T-helper 2 cell treated with Interferon-gamma antibody and Interleukin-4, amounts not matched to agents 100 ng/mL and 5 ng/mL, for 36 hours (primary cell): ENCODE measurements around the gene LASP1. TPM values are rescaled to one million over a fixed set of nuclear protein-coding genes. Genes with fewer than 3 reads are reported as not detected.
"Not testable (repeated sequence)": the region's sequence is repeated elsewhere in the genome, so short reads cannot be mapped to it uniquely, and the experiment has no call there.

ENCODE experiments used
- intact Hi-C: fragments of 100-400 bp; cut with micrococcal nuclease; formaldehyde crosslinking; loops from one replicate; pipeline ENCODE4 v1.15.1; 2023
- total RNA-seq: library from RNA; stranded (reverse); gene quantifications from 2 replicates; pipeline ENCODE4 v1.2.3, GENCODE V29; 2022

The LASP1 gene
- total RNA-seq, 1 donor from 2014 or later, result 166 TPM

DNA sequence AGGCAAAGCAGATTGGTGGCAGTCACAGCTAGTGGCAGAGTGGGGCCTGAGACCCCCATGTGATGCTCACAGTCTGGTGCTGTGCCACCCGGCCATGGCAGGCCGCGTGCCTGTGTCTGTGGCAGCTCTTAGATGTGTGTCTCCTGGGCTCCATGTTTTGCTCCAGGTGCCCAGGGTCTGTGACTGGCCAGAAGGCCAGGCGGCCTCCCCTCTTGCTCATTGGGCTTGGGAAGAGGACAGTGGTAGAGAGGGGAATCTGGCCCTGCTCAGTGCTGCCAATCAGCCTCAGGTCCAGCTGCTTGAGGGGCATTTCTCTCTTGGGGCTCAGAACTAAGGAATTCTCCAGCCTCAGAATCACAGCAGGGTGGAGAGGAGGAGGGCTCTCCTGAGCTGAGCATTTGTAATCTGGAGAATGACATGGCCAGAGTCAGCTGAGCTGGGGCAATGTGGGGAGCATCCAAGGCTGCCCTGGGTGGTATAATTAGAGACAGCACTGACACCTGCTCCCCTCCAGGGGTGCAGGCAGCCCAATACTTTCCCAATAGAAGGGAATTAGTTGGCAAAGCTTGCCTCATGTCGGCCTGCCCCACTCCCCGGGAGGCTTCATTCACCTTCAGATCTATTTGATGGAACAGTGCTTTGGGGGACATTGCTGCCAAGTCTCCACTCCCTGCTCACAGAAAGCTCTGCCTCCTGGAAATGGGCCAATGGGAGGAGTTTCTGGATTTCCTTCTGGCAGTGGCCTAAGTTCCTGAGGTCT is 52.9 kb downstream of the LASP1 start:
- intact Hi-C loops, result no loop called here

DNA sequence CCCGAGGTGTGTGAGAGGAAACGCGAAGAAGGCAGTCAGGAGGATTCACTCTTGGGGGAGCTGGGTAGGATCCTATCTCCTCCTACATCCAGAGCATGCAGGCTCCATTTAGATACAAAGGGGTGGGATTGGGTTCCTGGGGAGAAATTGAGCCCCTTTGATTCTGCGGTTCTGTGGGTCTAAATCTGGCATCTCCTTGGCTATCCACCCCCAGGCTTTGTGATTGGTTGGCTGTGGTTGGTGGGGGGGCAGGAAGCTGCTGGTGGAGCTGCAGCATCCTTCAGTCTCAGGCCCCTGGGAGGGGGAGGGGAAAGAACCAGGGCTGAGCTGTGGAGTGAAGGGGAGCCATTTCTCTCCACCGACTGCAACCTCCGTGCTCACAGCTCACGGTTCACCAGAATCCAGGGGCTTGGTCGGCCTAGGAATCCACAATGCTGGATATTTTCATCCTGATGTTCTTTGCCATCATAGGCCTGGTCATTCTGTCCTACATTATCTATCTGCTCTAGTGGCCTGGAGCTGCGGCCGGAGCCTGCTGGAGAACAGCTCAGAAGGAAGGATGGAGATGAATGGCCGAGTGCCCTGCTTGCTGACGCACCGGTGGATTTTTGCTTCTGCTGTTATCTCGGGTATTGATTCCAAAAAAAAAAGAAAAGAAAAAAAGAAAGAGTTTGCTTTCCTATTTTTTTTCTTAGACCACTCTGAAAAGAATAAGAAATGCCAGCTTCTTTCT is 55.6 kb downstream of the LASP1 start, which contains the start of gene LASP1NB:
TSS of gene LASP1NB (plus strand) at position 352 of the 733 bp plus-strand sequence.
- intact Hi-C loops, result no loop called here

DNA sequence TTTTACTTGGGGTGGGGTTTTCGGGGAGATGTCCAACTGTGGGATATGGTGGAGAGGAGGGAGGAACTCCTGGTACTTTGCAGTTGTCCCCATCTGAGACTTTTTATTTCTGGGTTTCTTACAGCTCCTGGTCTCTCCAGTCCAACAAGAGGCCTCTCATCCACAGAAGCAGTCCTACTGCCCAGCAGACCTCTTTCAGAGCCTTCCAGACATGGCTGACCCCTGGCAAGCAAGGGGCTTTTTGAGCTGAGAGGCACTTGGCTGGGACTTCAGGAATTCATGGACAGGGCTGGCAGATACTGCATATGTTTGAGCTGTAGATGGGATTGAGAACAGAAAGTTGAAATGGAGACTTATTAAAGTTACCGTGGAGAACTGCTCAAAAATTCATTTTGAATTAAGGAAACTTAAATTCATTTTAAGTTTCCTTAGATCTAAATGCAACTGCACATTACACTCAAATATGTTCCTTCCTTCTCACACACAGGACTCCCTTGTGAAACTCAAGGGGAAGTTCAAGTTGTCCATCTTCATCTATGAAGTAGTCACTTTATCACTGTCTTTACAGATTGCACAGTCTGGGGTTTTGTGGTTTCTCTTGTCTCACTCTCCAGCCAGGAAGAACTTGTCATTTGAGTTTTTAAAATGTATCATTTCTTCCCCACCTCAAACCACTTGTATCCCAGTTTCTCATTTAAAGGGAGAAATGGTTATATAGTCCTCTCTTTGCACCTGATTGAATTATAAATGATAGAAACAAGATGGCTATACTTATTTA is 56.6 kb downstream of the LASP1 start:
- intact Hi-C loops, result no loop called here

DNA sequence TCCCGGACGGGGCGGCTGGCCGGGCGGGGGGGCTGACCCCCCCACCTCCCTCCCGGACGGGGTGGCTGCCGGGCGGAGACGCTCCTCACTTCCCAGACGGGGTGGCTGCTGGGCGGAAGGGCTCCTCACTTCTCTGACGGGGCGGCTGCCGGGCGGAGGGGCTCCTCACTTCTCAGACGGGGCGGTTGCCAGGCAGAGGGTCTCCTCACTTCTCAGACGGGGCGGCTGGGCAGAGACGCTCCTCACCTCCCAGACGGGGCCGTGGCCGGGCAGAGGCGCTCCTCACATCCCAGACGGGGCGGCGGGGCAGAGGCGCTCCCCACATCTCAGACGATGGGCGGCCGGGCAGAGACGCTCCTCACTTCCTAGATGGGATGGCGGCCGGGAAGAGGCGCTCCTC is 60.9 kb downstream of the LASP1 start:
- intact Hi-C loops, result not testable (repeated sequence)

DNA sequence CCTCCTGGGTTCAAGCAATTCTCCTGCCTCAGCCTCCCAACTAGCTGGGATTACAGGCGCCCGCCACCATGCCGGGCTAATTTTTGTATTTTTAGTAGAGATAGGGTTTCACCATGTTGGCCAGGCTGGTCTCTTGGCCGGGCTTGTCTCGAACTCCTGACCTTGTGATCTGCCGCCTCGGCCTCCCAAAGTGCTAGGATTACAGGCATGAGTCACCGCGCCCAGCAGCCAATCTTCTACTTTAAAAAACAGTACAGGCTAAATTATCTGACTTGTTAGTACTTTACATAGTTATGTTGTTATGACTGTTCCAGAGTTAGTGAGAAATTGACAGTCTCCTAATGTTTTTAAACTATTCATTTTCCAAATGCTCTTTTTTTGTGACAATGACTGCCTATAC is 64.1 kb downstream of the LASP1 start:
- intact Hi-C loops, result not testable (repeated sequence)

DNA sequence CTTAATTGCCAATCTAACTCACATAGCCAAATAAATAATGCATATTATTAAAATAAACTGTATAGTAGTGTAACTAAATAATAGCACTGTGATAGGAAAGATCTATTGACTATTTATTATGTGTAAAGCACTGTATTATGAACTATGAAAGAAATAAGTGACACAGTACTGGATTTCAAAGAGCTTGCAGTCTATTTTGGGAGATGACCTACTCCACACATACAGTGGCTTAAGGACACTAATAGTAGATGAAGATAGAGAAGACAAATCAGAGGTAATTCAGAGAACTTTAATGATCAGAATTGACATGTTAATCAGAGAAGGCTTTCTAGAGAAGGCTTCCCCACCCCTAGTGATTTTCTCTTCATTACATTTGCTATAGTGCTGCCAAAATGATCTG is 70.1 kb downstream of the LASP1 start:
- intact Hi-C loops, result no loop called here

DNA sequence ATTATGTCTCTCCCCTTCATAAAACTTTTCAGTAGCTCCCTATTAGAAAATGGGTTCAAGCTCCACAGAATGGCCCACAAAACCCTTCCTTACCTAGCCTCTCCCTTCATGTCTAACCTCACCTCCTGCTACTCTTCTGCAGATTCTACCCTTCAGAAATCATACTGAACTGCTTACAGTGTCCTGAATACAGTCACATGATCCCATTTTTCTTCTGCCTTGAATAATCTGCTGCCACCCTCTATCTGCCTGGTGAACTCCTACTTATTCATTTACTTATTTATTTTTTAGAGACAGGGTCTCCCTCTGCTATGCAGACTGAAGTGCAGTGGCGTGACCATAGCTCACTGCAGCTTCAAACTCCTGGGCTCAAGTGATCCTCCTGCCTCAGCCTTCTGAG is 70.5 kb downstream of the LASP1 start:
- intact Hi-C loops, result no loop called here

DNA sequence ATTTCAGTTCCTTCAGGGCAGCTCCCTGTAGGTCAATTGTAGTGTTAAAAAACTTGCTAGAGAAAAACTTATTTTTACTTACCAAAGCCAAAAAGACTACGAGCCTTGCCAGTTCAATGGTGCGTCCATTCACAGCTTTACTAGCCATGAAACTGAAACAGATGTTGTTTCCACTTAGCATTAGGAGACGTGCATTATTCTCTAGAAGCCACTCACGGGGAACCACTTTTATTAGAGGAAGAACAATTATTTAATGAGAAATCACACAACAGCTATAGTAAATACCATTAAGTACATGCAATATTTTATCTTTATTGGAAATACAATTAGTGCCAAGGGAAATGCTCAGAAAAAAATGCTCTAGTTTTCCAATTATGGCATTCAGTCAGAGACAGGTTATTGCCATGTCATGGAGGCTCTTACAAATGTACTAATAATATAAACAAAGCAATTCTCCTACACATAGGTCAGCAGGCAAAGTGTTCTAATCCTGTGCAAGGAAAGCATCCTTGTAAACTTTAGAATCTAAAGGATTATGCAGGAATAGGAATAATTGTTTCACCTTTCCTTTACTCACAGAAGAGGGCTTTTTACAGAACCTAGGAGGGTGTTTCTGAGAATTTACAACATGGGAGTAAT is 73.0 kb downstream of the LASP1 start:
- intact Hi-C loops, result no loop called here

DNA sequence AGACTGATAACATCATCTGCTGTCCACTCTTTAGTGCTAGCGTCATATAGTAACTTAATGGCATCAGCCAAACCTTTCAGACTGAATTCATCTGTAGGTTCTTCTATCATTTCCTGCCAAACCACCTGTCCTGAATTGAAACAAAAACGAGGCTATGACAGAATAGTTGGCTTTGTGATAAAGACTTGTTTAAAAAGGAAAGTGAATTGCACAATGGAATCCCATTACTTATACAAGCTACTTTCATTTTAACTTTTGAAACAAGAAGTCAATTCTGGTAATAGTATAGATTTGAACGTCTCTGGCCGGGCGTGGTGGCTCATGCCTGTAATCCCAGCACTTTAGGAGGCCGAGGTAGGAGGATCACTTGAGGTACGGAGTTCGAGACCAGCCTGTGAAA is 73.7 kb downstream of the LASP1 start:
- intact Hi-C loops, result no loop called here

DNA sequence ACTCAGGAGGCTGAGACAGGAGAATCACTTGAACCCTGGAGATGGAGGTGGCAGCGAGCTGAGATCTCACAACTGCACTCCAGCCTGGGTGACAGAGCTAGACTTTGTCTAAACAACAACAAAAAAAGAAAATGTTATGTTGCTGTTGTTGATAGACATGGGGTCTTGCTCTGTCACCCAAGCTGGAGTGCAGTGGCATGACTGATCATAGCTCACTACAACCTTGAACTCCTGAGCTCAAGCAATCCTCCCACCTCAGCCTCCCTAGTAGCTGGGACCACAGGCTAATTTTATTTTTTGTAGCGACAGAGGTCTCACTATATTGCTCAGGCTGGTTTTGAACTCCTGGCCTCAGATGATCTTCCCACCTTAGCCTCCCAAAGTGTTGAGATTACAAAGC is 77.3 kb downstream of the LASP1 start:
- intact Hi-C loops, result no loop called here

DNA sequence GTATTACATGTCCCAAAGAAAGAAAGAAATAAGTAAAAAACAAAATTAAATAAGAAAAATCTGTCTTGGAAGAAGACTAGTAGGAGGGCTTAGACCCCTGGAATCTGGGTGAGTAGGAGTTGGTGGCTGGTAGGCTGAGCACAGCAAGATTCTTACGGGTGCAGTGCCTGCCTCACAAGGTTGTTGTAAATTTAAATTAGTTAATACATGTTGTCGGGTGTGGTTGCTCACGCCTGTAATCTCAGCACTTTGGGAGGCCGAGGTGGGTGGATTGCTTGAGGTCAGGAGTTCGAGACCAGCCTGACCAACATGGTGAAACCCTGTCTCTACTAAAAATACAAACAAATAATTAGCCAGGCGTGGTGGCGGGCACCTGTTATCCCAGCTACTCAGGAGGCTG is 83.9 kb downstream of the LASP1 start:
- intact Hi-C loops, result not testable (repeated sequence)

DNA sequence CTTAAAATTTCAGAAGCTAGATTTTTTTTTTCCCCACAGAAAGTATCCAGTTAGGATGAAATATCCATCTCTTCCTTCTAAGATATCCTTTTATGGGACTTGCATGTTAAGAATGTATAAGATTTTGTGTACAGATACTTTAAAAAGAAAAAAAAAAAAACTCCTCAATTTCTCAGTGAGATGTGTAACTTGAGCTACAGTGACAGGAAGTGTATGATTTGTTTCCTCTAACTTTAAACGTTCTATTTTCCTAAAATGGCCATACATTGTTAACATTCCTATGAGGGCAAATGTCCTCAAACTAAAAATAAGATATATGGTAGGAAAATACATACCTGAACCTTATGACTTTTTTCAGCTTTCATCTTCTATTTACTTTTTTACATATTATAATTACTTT is 88.5 kb downstream of the LASP1 start:
- intact Hi-C loops, result no loop called here

DNA sequence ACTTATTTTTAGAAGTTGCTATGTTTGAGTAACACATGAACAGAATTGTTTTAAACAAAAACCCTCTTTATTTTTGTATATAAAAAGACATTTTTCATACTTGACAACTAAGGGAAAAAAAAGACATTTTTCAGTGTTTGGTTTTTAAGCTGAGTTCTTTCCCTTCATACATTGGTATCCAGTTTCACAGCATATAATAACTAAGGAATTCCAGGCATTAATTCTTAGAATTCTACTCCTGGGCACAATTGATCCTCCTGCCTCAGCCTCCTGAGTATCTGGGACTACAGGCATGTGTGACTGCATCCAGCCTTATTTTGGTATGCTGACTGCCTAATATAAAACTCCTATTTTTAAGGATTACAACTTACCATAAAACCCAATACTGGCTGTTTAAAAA is 88.9 kb downstream of the LASP1 start:
- intact Hi-C loops, result no loop called here

DNA sequence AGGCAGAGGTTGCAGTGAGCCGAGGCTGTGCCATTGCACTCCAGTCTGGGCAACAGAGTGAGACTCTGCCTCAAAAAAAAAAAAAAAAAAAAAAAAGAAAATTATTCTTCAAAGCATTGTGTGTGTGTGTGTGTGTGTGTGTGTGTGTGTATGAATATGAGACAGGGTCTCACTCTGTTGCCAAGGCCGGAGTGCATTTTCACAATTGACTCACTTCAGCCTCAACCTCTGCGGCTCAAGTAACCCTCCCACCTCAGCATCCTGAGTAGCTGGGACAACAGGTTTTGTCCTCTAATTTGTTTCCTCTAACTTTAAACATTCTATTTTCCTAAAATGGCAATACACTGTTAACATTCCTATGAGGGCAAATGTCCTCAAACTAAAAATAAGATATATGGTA is 89.7 kb downstream of the LASP1 start:
- intact Hi-C loops, result no loop called here

DNA sequence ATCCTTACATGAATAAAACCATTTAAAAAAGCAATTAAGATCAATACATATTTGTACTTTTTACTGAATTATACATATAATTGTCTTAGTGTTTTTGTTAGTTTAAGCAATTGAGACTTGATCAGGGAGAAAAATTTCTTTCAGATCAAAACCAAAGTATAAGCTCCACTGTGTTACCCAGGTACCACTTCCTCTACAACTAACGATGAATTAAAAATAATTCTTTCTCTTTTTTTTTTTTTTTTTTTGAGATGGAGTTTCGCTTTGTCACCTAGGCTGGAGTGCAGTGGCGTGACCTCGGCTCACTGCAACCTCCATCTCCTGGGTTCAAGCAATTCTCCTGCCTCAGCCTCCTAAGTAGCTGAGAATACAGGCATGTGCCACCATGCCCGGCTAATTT is 90.5 kb downstream of the LASP1 start:
- intact Hi-C loops, result loop anchor here (10.0 kb wide), 1 partner anchor 76 kb away; no protein-coding TSS in a partner anchor

DNA sequence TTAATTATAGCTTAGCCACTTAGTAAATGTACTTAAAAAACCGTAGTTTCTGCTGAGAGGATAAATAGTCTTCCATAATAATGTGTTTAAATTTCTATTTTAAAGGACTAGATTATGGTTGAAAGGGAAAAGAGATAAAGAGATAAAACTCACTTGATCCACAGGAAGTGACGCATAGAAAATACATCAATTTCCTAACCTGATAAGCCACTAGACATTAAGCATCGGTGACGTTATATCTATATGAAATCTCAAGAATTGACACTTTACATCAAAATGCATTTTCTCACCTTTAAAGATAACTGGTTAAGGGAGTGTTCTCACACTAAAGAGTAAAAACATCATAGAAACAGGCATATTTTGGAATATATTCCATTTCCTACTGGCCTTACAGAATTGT is 91.6 kb downstream of the LASP1 start:
- intact Hi-C loops, result loop anchor here (10.0 kb wide), 1 partner anchor 77 kb away; no protein-coding TSS in a partner anchor

DNA sequence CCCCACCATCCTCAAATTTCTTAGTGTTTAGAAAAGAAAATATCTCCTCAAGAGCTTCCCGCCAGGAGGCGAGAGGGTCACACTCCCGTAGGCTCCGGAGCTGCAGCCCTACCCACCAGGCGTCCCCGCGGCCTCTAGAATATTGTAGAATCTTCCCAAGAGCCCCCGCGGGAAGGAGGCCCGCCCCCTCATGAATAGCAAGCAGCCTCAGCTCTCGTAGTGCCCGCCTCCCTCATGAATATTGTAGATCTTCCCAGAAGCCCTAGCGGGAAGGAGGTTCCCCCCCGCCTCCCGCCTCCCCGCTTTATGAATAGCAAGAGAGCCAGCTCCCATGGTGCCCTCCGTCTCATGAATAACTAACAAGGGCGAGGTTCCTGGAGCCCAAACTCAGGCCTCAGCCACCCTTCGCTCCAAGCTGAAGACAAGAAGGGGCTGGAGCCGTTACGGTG is 97.5 kb downstream of the LASP1 start, which contains the start of gene FBXO47:
TSS of gene FBXO47 (minus strand) at position 114 of the 449 bp plus-strand sequence. CDS start 4,378 bp downstream, outside the sequence.
- intact Hi-C loops, result loop anchor here (10.0 kb wide), 1 partner anchor 83 kb away; no protein-coding TSS in a partner anchor

DNA sequence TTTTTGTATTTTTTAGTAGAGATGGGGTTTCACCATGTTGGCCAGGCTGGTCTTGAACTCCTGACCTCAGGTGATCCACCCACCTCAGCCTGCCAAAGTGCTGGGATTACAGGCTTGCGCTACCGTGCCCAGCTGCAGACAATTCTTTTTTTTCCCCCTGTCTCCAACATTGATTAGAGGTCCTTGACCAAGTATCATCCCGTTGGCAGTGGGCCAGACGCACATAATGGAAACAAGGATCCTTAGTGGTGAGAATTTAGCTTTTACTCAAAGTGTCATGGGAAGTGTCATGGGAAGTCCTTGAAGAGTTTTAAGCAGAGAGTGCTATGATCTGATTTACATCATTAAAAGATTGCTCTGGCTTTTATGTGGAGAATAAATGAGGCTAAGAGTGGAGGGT is 99.4 kb downstream of the LASP1 start:
- intact Hi-C loops, result loop anchor here (10.0 kb wide), 1 partner anchor 84 kb away; no protein-coding TSS in a partner anchor

DNA sequence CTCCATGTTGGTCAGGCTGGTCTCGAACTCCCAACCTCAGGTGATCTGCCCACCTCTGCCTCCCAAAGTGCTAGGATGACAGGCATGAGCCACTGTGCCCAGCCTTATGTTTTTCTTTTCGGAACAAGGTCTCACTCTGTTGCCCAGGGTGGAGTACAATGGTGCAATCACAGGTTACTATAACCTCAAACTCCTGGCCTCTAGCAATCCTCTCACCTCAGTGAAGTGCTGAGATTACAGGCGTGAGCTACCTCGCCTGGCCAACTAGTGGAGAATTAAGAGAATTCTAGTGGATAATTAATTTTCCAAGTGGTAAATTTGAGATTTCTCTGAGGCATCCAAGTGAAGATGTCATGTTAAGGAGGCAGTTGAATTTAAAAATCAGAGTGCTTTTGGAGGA is 100.3 kb downstream of the LASP1 start:
- intact Hi-C loops, result no loop called here

DNA sequence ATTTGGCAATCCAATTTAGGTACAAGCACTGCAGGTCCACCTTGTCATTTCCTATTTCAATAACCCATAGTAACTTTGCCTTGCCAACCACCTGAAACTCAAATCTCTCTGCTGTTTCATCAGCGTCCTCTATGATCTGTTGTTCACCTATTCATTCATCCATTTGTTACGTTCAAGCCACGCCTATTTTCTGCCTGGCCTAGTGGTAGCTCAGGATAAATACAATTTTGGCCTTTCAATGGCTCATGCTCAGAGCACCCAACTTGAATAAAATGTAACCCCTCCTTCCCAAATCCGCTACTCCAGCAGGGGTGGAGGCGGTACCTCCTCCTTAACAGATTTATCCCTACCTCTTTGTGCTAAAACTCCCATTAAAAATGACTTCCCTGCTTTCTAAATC is 100.9 kb downstream of the LASP1 start:
- intact Hi-C loops, result no loop called here
